SK-N-SH (cell line): ENCODE data around the gene ZNF335. TPM values are rescaled to one million over a fixed set of nuclear protein-coding genes. Genes with fewer than 3 reads are reported as not detected.
"Not testable (repeated sequence)": the region's sequence is repeated elsewhere in the genome, so short reads cannot be mapped to it uniquely, and the experiment has no call there.

Experiments
- CTCF ChIA-PET: fragments of 300-600, 350-600 bp; formaldehyde crosslinking; extraction: SDS; loops from one replicate; lab custom pipeline; 2021; lab: Yijun Ruan, JAX
- POLR2A ChIA-PET: fragments of 350-600 bp; sonication (Branson Sonifier 250); formaldehyde crosslinking; extraction: SDS; loops from one replicate; lab custom pipeline; 2020; ENCODE audit warnings: antibody characterized with exemption, inconsistent platforms; lab: Yijun Ruan, JAX
- DNase-seq: peaks from one replicate; pipeline ENCODE4 v3.0.0; 2012
- H2AFZ ChIP-seq: fragments of 200-600 bp; sonication (generic); 2 replicates; pipeline ENCODE4 v1.8.1; 2016; ENCODE audit warnings: antibody characterized with exemption, mild to moderate bottlenecking, low read depth
- H3F3A ChIP-seq: fragments of 200-600 bp; sonication (generic); replicated peaks from 2 replicates; pipeline ENCODE3; 2016; ENCODE audit warnings: antibody characterized with exemption, mild to moderate bottlenecking; ENCODE audit not compliant: insufficient read depth
- H3K27ac ChIP-seq, 2 experiments: fragments of 200-500 bp in 1 of 2; fragments of 200-600 bp in 1 of 2; sonication (Bioruptor generic) in 1 of 2; sonication (generic), shearing (Covaris generic) in 1 of 2; 2 replicates each; pipeline versions ENCODE4 v1.5.1 to v1.6.1; 2014 to 2016; ENCODE audit warnings: low read depth in 2 of 2, inconsistent platforms in 1 of 2, low read length in 1 of 2, mild to moderate bottlenecking in 1 of 2, mixed read lengths in 1 of 2
- H3K27me3 ChIP-seq: fragments of 200-600 bp; sonication (generic), shearing (Covaris generic); 2 replicates; pipeline ENCODE4 v1.6.1; 2016; ENCODE audit warnings: mixed run types; ENCODE audit not compliant: insufficient read depth
- H3K36me3 ChIP-seq, 2 experiments: fragments of 200-500 bp in 1 of 2; fragments of 200-600 bp in 1 of 2; sonication (Bioruptor generic) in 1 of 2; sonication (generic) in 1 of 2; replicated peaks in 1 of 2; 2 replicates each; pipeline versions ENCODE3 to v1.5.1; 2014 to 2016; ENCODE audit warnings: low read length in 1 of 2, mild to moderate bottlenecking in 1 of 2; ENCODE audit not compliant: insufficient read depth in 2 of 2, control insufficient read depth in 1 of 2
- H3K4me1 ChIP-seq, 2 experiments: fragments of 200-500 bp in 1 of 2; fragments of 200-600 bp in 1 of 2; sonication (Bioruptor generic) in 1 of 2; sonication (generic), shearing (Covaris generic) in 1 of 2; 2 replicates each; pipeline versions ENCODE4 v1.5.1 to v1.6.1; 2014 to 2016; ENCODE audit warnings: low read depth in 1 of 2, low read length in 1 of 2, mixed run types in 1 of 2; ENCODE audit not compliant: insufficient read depth in 2 of 2, control insufficient read depth in 1 of 2
- H3K4me2 ChIP-seq: fragments of 200-600 bp; sonication (generic), shearing (Covaris generic); 2 replicates; pipeline ENCODE4 v1.6.1; 2017; ENCODE audit warnings: mixed run types
- H3K4me3 ChIP-seq, 2 experiments: fragments of 200-500 bp in 1 of 2; fragments of 200-600 bp in 1 of 2; sonication (Bioruptor generic) in 1 of 2; sonication (generic), shearing (Covaris generic) in 1 of 2; 2 replicates each; pipeline versions ENCODE4 v1.5.1 to v1.8.1; 2014 to 2016; ENCODE audit warnings: low read depth in 2 of 2, inconsistent platforms in 1 of 2, low read length in 1 of 2, mild to moderate bottlenecking in 1 of 2, mixed read lengths in 1 of 2, moderate library complexity in 1 of 2
- H3K79me2 ChIP-seq: fragments of 200-600 bp; sonication (generic); 2 replicates; pipeline ENCODE4 v1.8.1; 2017; ENCODE audit warnings: mild to moderate bottlenecking; ENCODE audit not compliant: insufficient read depth
- H3K9ac ChIP-seq: fragments of 200-600 bp; sonication (generic); 2 replicates; pipeline ENCODE4 v1.6.1; 2017; ENCODE audit warnings: mixed run types
- H3K9me2 ChIP-seq: fragments of 200-600 bp; sonication (generic); 2 replicates; pipeline ENCODE4 v1.6.1; 2017; ENCODE audit warnings: mixed run types
- H3K9me3 ChIP-seq: fragments of 200-600 bp; sonication (generic); 2 replicates; pipeline ENCODE4 v1.6.1; 2017; ENCODE audit warnings: mixed run types, mild to moderate bottlenecking, moderate library complexity
- H4K20me1 ChIP-seq: fragments of 200-600 bp; sonication (generic); 2 replicates; pipeline ENCODE4 v1.6.1; 2017; ENCODE audit warnings: mild to moderate bottlenecking, mixed run types; ENCODE audit not compliant: insufficient read depth
- CTCF ChIP-seq: fragments of 200-600 bp; sonication (generic); IDR thresholded peaks from 2 replicates; pipeline ENCODE4 v1.6.1; 2017; ENCODE audit warnings: antibody characterized with exemption, mild to moderate bottlenecking, moderate library complexity
- ELF1 ChIP-seq: IDR thresholded peaks from 2 replicates; pipeline ENCODE4 v1.4.0; 2012
- MEF2A ChIP-seq: IDR thresholded peaks from 2 replicates; pipeline ENCODE4 v1.4.0; 2012; ENCODE audit warnings: low read depth, borderline replicate concordance
- MXI1 ChIP-seq: IDR thresholded peaks from 2 replicates; pipeline ENCODE4 v1.6.1; 2012; ENCODE audit warnings: mild to moderate bottlenecking, low read depth, low read length, improper control_type of control experiment
- RAD21 ChIP-seq: IDR thresholded peaks from 2 replicates; pipeline ENCODE4 v1.6.1; 2012; ENCODE audit warnings: mild to moderate bottlenecking, low read length
- SMC3 ChIP-seq: IDR thresholded peaks from 2 replicates; pipeline ENCODE4 v1.6.1; 2012; ENCODE audit warnings: low read depth, low read length, improper control_type of control experiment
- WGBS: methylation state at CpG from one replicate; pipeline ENCODE4 v1.1.6; 2017; ENCODE audit warnings: low lambda C conversion rate; 5-methylcytosine and 5-hydroxymethylcytosine counted together
- polyA plus RNA-seq, 3 experiments: library from polyadenylated mRNA; depleted of rRNA; stranded (reverse); fragments of >200 nt; gene quantifications; 2 replicates each; pipeline ENCODE4 v1.2.3, GENCODE V29; 2012
- TF ChIP-seq, protein P1 (sequence below): fragments of 150-350 bp; IDR thresholded peaks from 2 replicates; pipeline ENCODE4 v1.6.1; 2016; ENCODE audit warnings: mild to moderate bottlenecking, low read depth, low read length
- TF ChIP-seq, protein P2 (sequence below): IDR thresholded peaks from 2 replicates; pipeline ENCODE4 v1.6.1; 2012; ENCODE audit warnings: mild to moderate bottlenecking, low read depth, low read length, moderate library complexity

The ZNF335 gene
- polyA plus RNA-seq, 1 of the 3 experiments (the other 2 are of a cell fraction) = 11.7 TPM

- TF ChIP-seq, protein P1, sequence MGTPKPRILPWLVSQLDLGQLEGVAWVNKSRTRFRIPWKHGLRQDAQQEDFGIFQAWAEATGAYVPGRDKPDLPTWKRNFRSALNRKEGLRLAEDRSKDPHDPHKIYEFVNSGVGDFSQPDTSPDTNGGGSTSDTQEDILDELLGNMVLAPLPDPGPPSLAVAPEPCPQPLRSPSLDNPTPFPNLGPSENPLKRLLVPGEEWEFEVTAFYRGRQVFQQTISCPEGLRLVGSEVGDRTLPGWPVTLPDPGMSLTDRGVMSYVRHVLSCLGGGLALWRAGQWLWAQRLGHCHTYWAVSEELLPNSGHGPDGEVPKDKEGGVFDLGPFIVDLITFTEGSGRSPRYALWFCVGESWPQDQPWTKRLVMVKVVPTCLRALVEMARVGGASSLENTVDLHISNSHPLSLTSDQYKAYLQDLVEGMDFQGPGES = no peak
- TF ChIP-seq, protein P2, sequence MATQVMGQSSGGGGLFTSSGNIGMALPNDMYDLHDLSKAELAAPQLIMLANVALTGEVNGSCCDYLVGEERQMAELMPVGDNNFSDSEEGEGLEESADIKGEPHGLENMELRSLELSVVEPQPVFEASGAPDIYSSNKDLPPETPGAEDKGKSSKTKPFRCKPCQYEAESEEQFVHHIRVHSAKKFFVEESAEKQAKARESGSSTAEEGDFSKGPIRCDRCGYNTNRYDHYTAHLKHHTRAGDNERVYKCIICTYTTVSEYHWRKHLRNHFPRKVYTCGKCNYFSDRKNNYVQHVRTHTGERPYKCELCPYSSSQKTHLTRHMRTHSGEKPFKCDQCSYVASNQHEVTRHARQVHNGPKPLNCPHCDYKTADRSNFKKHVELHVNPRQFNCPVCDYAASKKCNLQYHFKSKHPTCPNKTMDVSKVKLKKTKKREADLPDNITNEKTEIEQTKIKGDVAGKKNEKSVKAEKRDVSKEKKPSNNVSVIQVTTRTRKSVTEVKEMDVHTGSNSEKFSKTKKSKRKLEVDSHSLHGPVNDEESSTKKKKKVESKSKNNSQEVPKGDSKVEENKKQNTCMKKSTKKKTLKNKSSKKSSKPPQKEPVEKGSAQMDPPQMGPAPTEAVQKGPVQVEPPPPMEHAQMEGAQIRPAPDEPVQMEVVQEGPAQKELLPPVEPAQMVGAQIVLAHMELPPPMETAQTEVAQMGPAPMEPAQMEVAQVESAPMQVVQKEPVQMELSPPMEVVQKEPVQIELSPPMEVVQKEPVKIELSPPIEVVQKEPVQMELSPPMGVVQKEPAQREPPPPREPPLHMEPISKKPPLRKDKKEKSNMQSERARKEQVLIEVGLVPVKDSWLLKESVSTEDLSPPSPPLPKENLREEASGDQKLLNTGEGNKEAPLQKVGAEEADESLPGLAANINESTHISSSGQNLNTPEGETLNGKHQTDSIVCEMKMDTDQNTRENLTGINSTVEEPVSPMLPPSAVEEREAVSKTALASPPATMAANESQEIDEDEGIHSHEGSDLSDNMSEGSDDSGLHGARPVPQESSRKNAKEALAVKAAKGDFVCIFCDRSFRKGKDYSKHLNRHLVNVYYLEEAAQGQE = no peak
- TF ChIP-seq, all 33 proteins: peak for 0
These were observed 19.6 kb upstream of the ZNF335 start (continued) for GRCh38 chr20:45991616-45992015.

GRCh38 chr20:45988830-45989229 is 16.8 kb upstream of the ZNF335 start:
- POLR2A ChIA-PET, H3K4me1 ChIP-seq: not testable (repeated sequence)

GRCh38 chr20:45987108-45987780 is 15.2 kb upstream of the ZNF335 start:
- CTCF ChIA-PET = interaction anchor here (0.6 to 4.1 kb wide), 50 partner anchors 8 to 455 kb away, joined by 3 to 60 read pairs (median 4); partner anchors contain the start of genes CDH22, MMP9, NEURL2 and SLC12A5

More at GRCh38 chr20:45988830-45989229, 16.8 kb upstream of the ZNF335 start:
- H3F3A ChIP-seq, DNase-seq, H3K4me2 ChIP-seq, H3K9ac ChIP-seq, H3K9me3 ChIP-seq, H2AFZ ChIP-seq, H3K4me3 ChIP-seq, H3K27me3 ChIP-seq, H4K20me1 ChIP-seq, H3K27ac ChIP-seq, H3K79me2 ChIP-seq, H3K36me3 ChIP-seq, H3K9me2 ChIP-seq: not testable (repeated sequence)
- 52% methylated on average over 6 of the region's 6 CpGs for WGBS
- CTCF ChIA-PET = interaction anchor here (0.6 to 4.1 kb wide), 4 partner anchors 14 to 144 kb away, joined by 3 to 60 read pairs (median 16); partner anchors contain the start of gene ZNF335

More at GRCh38 chr20:45987108-45987780, 15.2 kb upstream of the ZNF335 start:
- peak; percentile 79 for TF ChIP-seq RAD21
- TF ChIP-seq SMC3 = peak; percentile 76
- TF ChIP-seq MXI1 = peak; percentile 47; the same call in 1 of the 2 replicates
- TF ChIP-seq CTCF = peak; percentile 90
- TF ChIP-seq ELF1 = no peak
- no peak for TF ChIP-seq MEF2A
- POLR2A ChIA-PET = no interaction called here
- H3K27ac ChIP-seq = no peak overlapping the region
- no peak overlapping the region for H2AFZ ChIP-seq
- no peaks in the 10 kb centered on the region for H3K9me2 ChIP-seq
- no peaks in the 10 kb centered on the region for H3K9me3 ChIP-seq
- no peaks in the 10 kb centered on the region for H3K79me2 ChIP-seq
- 8% methylated on average over 8 of the region's 16 CpGs for WGBS
- H3K4me3 ChIP-seq = no peak overlapping the region; a peak in 1 of 4 replicates
- no peaks in the 10 kb centered on the region; a peak in 1 of 4 replicates for H3K4me1 ChIP-seq
- H3F3A ChIP-seq = no peaks in the 10 kb centered on the region
- no peak overlapping the region for H3K4me2 ChIP-seq
- H3K27me3 ChIP-seq = no peaks in the 10 kb centered on the region; the same call in 1 of the 2 replicates
- H3K9ac ChIP-seq = no peak overlapping the region
- peak; percentile 91 for DNase-seq
- no peaks in the 10 kb centered on the region for H3K36me3 ChIP-seq
- no peaks in the 10 kb centered on the region for H4K20me1 ChIP-seq
